HG03025 (cell line): Measurements from ENCODE around the gene DYNLL2.
"Not testable (repeated sequence)": the region's sequence is repeated elsewhere in the genome, so short reads cannot be mapped to it uniquely, and the experiment has no call there.

Experiments used
- ATAC-seq: cut with Tn5 transposase; IDR thresholded peaks from one replicate; pipeline ENCODE4 v1.9.1; 2021; ENCODE audit warnings: mild to moderate bottlenecking, moderate library complexity; ENCODE audit not compliant: unreplicated experiment, low FRiP score

Gene DYNLL2

GRCh38 chr17:58097384-58098088 is 14.3 kb downstream of the DYNLL2 start:
- no peak for ATAC-seq

GRCh38 chr17:58100506-58100905 is 17.3 kb downstream of the DYNLL2 start:
- ATAC-seq = no peak

- not testable (repeated sequence) for ATAC-seq
Observed at GRCh38 chr17:58101898-58102297, 18.7 kb downstream of the DYNLL2 start.

- ATAC-seq = no peak
Observed at GRCh38 chr17:58105093-58105492, 21.9 kb downstream of the DYNLL2 start.

- ATAC-seq = no peak
Observed at GRCh38 chr17:58107306-58107705, 24.1 kb downstream of the DYNLL2 start.

GRCh38 chr17:58109197-58109596 is 26.0 kb downstream of the DYNLL2 start:
- ATAC-seq = no peak

- no peak for ATAC-seq
Observed at GRCh38 chr17:58110012-58110411, 26.8 kb downstream of the DYNLL2 start.

GRCh38 chr17:58111676-58112075 is 28.5 kb downstream of the DYNLL2 start:
- ATAC-seq = no peak

- no peak for ATAC-seq
Observed at GRCh38 chr17:58112970-58113631, 29.9 kb downstream of the DYNLL2 start.

- no peak for ATAC-seq
Observed at GRCh38 chr17:58113947-58114346, 30.7 kb downstream of the DYNLL2 start.

- ATAC-seq = no peak
Observed at GRCh38 chr17:58117382-58117781, 34.2 kb downstream of the DYNLL2 start.

GRCh38 chr17:58119491-58119890 is 36.3 kb downstream of the DYNLL2 start:
- no peak for ATAC-seq

- no peak for ATAC-seq
Observed at GRCh38 chr17:58120195-58120822, 37.1 kb downstream of the DYNLL2 start.

- no peak for ATAC-seq
Observed at GRCh38 chr17:58121925-58122324, 38.7 kb downstream of the DYNLL2 start.

GRCh38 chr17:58127846-58128245 is 44.6 kb downstream of the DYNLL2 start:
- no peak for ATAC-seq

GRCh38 chr17:58132697-58133096 is 49.5 kb downstream of the DYNLL2 start:
- not testable (repeated sequence) for ATAC-seq

- no peak for ATAC-seq
Observed at GRCh38 chr17:58136669-58137279, 53.6 kb downstream of the DYNLL2 start.

- ATAC-seq = no peak
Observed at GRCh38 chr17:58141505-58141904, 58.3 kb downstream of the DYNLL2 start.

- not testable (repeated sequence) for ATAC-seq
Observed at GRCh38 chr17:58143335-58143734, 60.1 kb downstream of the DYNLL2 start.

- ATAC-seq = no peak
Observed at GRCh38 chr17:58144801-58145200, 61.6 kb downstream of the DYNLL2 start.
